Chondrocyte (in vitro differentiated cells): Measurements from ENCODE around the gene OLFM2. TPM values are rescaled to one million over a fixed set of nuclear protein-coding genes. Genes with fewer than 3 reads are reported as not detected.

Experiments
- DNase-seq: peaks from one replicate; pipeline ENCODE4 v3.0.0; 2021; ENCODE audit warnings: mixed read lengths, low spot score
- H3K27ac Mint-ChIP-seq: one replicate; pipeline ENCODE4 v1.8.0; 2021; ENCODE audit warnings: mild to moderate bottlenecking, moderate library complexity, mixed read lengths; ENCODE audit not compliant: unreplicated experiment
- H3K27me3 Mint-ChIP-seq: 2 replicates; pipeline ENCODE4 v1.8.0; 2021; ENCODE audit warnings: low read depth, mixed read lengths
- H3K36me3 Mint-ChIP-seq: 2 replicates; pipeline ENCODE4 v1.8.0; 2021; ENCODE audit warnings: low read depth, mixed read lengths
- H3K4me1 Mint-ChIP-seq: 2 replicates; pipeline ENCODE4 v1.8.0; 2021; ENCODE audit warnings: low read depth, mild to moderate bottlenecking, mixed read lengths
- H3K4me3 Mint-ChIP-seq: one replicate; pipeline ENCODE4 v1.8.0; 2021; ENCODE audit warnings: mild to moderate bottlenecking, moderate library complexity, mixed read lengths; ENCODE audit not compliant: unreplicated experiment
- H3K9me3 Mint-ChIP-seq: 2 replicates; pipeline ENCODE4 v1.8.0; 2021; ENCODE audit warnings: low read depth, mixed read lengths
- total RNA-seq: library from RNA; stranded (reverse); gene quantifications from 3 replicates; pipeline ENCODE4 v1.2.1, GENCODE V29; 2021
- TF ChIP-seq, protein P1 (sequence below): fragments of 200-600 bp; sonication (generic); IDR thresholded peaks from 2 replicates; pipeline ENCODE4 v1.5.0; 2021; ENCODE audit warnings: antibody characterized with exemption, mild to moderate bottlenecking, moderate library complexity

The OLFM2 gene
- total RNA-seq, 1 donor from 2014 or later = 67.9 TPM

DNA sequence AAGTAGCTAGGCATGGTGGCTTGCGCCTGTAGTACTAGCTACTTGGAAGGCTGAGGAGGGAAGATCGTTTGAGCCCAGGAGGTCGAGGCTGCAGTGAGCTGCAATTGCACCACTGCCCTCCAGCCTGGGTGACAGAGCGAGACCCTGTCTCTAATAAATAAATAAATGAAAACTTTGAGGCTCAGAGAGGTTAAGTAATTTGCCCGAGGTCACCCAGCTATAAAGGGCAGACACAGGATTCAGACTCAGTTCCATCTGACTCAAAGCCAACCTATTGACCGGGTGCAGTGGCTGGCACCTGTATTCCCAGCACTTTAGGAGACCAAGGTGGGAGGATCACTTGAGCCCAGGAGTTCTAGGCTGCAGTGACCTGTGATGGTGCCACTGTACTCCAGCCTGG lies 7.4 kb upstream of the OLFM2 start:
- Mint-ChIP-seq H3K36me3 (no peaks in the 10 kb centered on the region), H3K4me1 (peaks cover 35% of the 10 kb centered on the region), H3K27ac (no peak overlapping the region), H3K9me3 (peaks cover 16% of the 10 kb centered on the region), H3K27me3 (no peaks in the 10 kb centered on the region), H3K4me3 (no peak overlapping the region)
- TF ChIP-seq, protein P1, sequence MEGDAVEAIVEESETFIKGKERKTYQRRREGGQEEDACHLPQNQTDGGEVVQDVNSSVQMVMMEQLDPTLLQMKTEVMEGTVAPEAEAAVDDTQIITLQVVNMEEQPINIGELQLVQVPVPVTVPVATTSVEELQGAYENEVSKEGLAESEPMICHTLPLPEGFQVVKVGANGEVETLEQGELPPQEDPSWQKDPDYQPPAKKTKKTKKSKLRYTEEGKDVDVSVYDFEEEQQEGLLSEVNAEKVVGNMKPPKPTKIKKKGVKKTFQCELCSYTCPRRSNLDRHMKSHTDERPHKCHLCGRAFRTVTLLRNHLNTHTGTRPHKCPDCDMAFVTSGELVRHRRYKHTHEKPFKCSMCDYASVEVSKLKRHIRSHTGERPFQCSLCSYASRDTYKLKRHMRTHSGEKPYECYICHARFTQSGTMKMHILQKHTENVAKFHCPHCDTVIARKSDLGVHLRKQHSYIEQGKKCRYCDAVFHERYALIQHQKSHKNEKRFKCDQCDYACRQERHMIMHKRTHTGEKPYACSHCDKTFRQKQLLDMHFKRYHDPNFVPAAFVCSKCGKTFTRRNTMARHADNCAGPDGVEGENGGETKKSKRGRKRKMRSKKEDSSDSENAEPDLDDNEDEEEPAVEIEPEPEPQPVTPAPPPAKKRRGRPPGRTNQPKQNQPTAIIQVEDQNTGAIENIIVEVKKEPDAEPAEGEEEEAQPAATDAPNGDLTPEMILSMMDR = no peak
- no peak for DNase-seq

DNA sequence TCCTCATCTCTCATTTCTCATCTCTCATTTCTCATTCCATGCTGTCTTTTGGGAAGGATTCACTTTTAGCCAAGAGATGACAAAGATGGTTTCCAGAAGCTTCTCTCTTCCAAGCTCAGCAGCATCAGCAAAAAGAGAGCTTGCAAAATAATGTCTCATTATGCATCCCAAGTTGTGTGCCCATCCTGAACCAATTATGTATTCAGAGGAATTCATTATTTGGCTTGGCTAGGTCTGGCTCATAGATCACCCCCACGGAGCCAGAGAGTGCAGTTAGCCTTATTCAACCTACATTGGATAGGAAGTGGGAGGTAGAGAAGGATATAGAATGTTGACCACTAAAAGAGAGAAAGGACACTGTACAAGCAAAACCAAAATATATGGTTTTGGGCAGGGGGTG lies 5.4 kb upstream of the OLFM2 start:
- H3K4me1 Mint-ChIP-seq = peaks cover 29% of the 10 kb centered on the region
- H3K36me3 Mint-ChIP-seq = no peaks in the 10 kb centered on the region
- no peak overlapping the region for H3K4me3 Mint-ChIP-seq
- TF ChIP-seq, protein P1 = no peak
- H3K27me3 Mint-ChIP-seq = no peaks in the 10 kb centered on the region
- DNase-seq = no peak
- H3K9me3 Mint-ChIP-seq = peaks cover 16% of the 10 kb centered on the region
- no peak overlapping the region for H3K27ac Mint-ChIP-seq

DNA sequence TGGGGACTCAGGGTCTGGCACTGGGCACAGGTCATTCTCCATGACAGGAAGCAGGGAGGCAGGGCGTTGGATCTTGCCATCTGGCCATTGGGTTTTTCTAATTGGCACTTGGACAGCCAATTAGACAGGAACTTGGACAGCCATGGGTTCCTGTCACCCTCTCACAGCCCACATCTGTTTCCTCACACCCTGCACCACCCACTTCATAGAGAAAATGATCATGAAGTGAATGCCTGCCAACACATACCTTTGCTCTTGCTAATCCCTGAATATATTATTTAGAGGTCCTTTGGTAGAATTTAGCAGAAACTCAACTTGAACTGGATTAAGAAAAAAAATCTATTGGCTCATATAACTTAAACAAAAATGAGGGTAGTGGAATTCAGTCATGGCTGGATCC lies 4.9 kb upstream of the OLFM2 start:
- Mint-ChIP-seq H3K4me1 (peaks cover 25% of the 10 kb centered on the region), H3K27me3 (no peaks in the 10 kb centered on the region), H3K9me3 (peaks cover 16% of the 10 kb centered on the region), H3K36me3 (no peaks in the 10 kb centered on the region), H3K4me3 (no peak overlapping the region), H3K27ac (no peak overlapping the region)
- TF ChIP-seq, protein P1 = no peak
- no peak for DNase-seq

DNA sequence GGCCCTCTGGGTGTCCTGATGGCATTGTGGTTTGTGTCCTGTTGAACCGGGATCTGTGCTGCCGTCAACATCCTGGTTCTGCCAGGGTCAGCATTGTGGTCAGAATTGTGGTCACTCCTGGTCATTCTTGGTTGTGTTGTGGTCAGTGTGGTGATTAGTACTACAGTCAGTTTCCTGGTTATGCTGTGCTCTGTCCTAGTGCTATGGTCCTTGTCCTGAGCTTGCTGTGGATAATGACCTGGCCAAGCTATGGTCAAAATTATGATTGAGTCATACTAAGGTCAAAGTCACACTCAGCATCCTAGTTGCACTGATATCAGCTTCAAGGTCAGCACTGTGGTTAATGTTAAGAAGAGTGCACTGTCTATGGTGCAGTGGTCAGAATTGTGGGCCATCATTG lies 4.5 kb upstream of the OLFM2 start:
- no peaks in the 10 kb centered on the region for H3K27me3 Mint-ChIP-seq
- no peak for DNase-seq
- H3K4me3 Mint-ChIP-seq = no peak overlapping the region

DNA sequence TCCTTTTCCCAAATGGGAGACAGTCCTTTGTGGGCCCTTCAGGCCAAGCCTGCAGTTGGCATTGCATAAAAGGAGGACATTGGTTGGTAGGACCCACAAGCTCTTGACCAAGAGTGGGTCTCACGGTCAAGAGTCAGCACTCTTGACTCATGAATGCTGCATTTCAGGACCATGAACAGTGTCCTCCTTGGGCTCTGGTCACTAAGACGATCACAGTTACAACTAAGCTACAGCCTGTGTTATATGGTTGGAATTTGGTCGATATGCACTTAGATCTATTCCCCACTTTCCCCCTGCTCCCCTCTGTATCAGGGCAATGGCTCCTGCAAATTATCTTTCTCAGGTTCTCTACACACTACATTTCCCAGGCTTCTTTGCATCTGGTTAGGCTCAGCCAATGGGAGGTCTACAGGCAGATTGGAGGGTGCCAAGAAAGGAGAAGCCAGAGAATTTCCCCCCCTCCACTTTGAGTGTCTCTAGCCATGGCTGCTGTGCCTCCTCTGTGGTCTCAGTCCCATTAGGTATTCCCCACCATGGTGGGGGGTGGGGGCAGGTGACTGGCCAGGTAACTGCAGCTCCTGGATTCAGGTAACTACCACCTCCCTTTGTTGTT lies 3.1 kb upstream of the OLFM2 start:
- Mint-ChIP-seq H3K36me3 (no peaks in the 10 kb centered on the region), H3K9me3 (peaks cover 16% of the 10 kb centered on the region), H3K27ac (no peak overlapping the region), H3K4me3 (no peak overlapping the region), H3K4me1 (peaks cover 21% of the 10 kb centered on the region), H3K27me3 (peaks cover 5% of the 10 kb centered on the region)
- TF ChIP-seq, protein P1 = no peak
- DNase-seq = no peak

More for the DNA sequence above, 4.5 kb upstream of the OLFM2 start:
- TF ChIP-seq, protein P1 = no peak
- Mint-ChIP-seq H3K36me3 (no peaks in the 10 kb centered on the region), H3K9me3 (peaks cover 16% of the 10 kb centered on the region), H3K4me1 (peaks cover 21% of the 10 kb centered on the region), H3K27ac (no peak overlapping the region)
